WI38 (cell line): ENCODE data around the gene IREB2.

Experiments
- H3K4me3 ChIP-seq: 2 replicates; pipeline ENCODE4 v1.5.1; 2011; ENCODE audit warnings: low read depth, mild to moderate bottlenecking, control low read depth, low read length
- TF ChIP-seq, protein P1 (sequence below): IDR thresholded peaks from 2 replicates; pipeline ENCODE4 v1.5.1; 2012; ENCODE audit warnings: low read depth, mild to moderate bottlenecking, control low read depth, low read length

Gene IREB2

DNA sequence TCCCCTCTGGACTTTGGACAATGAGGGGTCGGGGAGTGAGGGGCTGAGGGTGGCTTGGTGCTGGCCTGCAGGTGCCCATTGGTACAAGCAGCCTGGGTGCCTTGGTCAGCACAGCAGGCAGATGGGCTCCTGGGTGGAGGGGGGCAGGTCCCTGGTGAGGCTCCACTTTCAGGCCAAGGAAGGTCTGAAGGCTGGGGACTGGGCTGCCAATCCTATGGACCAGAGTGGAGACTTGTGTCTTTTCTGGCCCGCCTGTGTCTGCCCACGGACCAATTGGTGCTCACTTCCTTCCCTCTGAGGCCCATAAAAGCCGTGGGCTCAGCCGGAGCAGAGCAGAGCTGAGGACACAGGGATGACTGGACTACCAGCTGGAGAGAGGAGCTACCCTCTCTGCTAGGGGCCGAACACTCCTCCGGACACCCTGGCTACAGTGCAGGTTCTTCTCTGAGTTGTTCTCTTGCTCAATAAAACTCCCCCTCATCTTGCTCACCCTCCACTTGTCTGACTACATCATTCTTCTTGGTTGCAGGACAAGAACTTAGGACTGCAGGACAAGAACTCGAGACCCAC lies 31.9 kb upstream of the IREB2 start:
- TF ChIP-seq, protein P1, sequence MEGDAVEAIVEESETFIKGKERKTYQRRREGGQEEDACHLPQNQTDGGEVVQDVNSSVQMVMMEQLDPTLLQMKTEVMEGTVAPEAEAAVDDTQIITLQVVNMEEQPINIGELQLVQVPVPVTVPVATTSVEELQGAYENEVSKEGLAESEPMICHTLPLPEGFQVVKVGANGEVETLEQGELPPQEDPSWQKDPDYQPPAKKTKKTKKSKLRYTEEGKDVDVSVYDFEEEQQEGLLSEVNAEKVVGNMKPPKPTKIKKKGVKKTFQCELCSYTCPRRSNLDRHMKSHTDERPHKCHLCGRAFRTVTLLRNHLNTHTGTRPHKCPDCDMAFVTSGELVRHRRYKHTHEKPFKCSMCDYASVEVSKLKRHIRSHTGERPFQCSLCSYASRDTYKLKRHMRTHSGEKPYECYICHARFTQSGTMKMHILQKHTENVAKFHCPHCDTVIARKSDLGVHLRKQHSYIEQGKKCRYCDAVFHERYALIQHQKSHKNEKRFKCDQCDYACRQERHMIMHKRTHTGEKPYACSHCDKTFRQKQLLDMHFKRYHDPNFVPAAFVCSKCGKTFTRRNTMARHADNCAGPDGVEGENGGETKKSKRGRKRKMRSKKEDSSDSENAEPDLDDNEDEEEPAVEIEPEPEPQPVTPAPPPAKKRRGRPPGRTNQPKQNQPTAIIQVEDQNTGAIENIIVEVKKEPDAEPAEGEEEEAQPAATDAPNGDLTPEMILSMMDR: no peak
- H3K4me3 ChIP-seq: no peak overlapping the region

DNA sequence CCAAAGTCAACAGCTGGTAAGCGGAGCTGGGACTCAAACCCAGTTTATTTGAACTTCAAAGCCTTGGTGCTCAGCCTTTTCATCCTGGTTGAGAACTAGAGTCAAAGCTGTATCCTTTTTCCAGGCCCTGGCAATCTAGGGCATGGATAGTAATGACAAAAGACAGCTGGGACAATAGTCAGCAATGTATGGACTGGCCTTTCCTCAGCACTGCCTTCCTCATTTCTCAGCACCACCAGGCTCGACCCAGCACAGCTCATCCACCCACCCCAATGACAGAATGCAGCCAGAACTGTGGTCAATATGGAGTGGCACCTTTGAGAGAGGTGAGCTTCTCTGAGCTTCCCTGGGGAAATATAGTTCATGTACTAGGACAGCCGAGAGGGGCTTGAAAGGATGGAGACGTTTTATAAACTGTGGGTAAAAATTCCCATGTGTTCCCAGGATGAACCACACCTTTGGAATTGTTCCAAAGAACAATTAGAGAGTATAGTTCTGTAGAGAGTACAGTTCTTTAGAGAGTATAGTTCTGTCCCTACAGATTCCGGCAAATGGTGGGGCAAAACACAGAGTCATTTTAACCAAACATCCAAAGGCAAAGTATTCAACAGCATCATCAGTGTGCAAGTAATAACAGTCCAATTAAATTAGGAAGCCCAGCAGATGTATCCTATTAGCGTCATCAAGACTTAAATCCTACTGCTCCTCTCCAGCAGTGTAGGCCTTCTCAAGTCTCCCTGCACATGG lies 30.2 kb upstream of the IREB2 start:
- TF ChIP-seq, protein P1: no peak

DNA sequence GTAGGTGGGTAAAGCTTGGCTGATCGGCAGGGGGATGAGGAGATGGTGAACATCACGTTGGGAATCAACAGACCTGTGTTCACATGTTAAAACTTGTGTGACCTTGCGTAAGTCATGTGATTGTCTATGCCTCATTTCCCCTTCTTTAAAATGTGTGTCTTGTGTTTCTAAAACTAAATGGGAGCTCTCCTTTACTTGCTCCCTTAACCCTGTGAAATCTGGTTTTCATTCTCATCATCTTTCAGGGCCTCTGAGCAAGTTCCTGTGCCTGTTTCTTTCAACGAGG lies 29.7 kb upstream of the IREB2 start:
- no peak overlapping the region for H3K4me3 ChIP-seq
- TF ChIP-seq, protein P1: no peak

More for the DNA sequence above, 30.2 kb upstream of the IREB2 start:
- no peak overlapping the region for H3K4me3 ChIP-seq

DNA sequence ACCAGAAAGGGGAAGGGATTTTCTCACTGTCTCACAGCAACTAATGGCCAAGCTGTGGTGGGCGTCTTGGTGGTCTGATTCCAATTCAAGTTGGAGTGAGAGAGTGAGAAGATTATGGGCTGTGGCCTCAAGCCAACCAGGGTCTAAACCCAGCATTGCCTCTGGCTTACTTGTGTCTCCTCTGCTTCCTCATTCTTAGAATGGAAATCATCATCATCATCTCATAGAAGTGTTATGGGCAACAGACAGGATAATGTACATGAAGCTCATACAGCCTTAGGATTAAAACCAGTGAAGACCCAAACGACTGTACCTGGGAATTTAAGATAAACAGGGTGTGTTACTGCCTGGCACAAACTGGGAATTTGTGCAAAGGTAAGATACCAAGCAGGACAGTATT lies 29.1 kb upstream of the IREB2 start:
- TF ChIP-seq, protein P1: no peak
- no peak overlapping the region for H3K4me3 ChIP-seq

DNA sequence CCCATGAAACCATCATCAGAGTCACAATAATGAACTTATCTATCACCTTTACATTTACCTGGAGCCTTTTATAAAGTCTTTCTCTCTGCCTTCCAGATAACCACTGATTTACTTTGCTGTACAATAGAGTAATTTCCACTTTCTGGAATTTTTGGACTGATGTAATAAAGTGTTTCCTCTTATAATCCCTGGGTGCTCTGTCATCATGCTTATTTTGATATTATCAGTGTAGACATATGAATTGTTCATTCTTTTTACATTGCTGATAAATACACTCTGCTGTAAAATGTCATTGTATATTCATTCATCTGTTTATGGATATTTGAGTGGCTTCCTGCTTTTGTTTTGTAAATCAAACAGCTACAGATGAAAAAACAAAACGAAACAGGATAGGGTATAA lies 27.0 kb upstream of the IREB2 start:
- no peak overlapping the region for H3K4me3 ChIP-seq
- TF ChIP-seq, protein P1: no peak

DNA sequence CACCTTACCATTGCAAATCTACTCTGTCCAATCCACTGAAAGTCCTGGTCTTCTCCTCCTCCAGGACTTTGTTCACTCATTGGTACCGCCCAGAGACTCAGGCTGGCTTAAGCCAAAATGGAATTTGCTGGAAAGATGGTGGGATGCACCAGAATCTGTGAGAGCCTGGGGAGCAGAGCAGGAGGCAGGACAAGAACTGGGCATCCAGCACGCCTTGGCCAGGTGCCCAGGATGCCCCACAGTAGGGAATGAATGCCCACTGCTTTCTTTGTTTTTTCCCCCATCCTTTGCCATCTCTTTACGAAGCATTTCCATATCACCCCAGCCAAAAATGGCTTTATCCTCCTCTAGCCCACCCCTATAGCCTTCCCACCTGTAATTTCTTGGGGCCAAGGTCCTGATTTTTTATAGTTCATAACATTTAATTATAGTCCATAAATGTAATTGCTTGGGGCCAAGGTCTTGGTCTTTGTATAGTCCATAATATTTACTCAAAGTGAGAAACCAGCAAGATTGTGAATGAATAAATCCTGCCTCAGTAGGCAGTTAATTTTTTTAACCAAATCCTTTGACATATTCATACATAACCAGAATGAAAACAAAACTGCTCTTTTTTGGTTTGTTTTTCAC lies 23.3 kb upstream of the IREB2 start:
- TF ChIP-seq, protein P1: no peak
- no peak overlapping the region for H3K4me3 ChIP-seq

DNA sequence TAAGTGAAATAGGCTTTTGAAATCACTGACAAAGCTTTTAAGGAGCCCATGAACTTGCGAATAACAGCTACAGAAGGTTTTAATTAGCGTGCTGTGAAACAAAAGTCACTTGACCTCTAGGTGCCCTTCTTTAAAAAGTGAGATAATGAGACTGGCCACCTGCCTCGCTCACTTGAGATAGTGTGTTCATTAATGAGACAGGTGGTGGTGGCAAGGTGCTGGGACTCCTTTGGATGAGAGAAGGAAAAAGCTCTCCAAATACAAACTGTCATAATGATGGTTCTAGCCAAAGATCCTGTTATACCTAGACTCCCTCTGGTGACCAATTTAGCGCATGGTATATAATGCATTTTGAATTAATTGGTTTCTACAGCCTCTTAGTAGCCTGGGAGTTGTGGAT lies 22.7 kb upstream of the IREB2 start:
- H3K4me3 ChIP-seq: no peak overlapping the region
- TF ChIP-seq, protein P1: no peak
